H1 (cell line): ENCODE measurements around the gene DVL1. TPM values are rescaled to one million over a fixed set of nuclear protein-coding genes. Genes with fewer than 3 reads are reported as not detected.

Experiments used
- CTCF ChIA-PET: fragments of 300-600 bp; sonication (Branson Sonifier 250); formaldehyde crosslinking; loops from one replicate; lab custom pipeline; 2021; ENCODE audit not compliant: partially characterized antibody; lab: Charles Lee
- POLR2A ChIA-PET: fragments of 300-600 bp; sonication (Branson Sonifier 250); formaldehyde crosslinking; loops from one replicate; lab custom pipeline; 2021; ENCODE audit warnings: inconsistent platforms; ENCODE audit not compliant: partially characterized antibody; lab: Charles Lee
- DNase-seq, 2 experiments: peaks; one replicate each; pipeline versions ENCODE4 v3.0.0 to v3.0.0-alpha.2; 2010 to 2022; ENCODE audit warnings: low spot score in 2 of 2, low read depth in 1 of 2, mixed read lengths in 1 of 2
- FAIRE-seq: peaks from 2 replicates; lab custom pipeline; 2011; peaks lifted over from hg19 to GRCh38; lab: Jason Lieb, UNC
- H2AFZ ChIP-seq: 2 replicates; pipeline ENCODE4 v1.8.1; 2012; ENCODE audit warnings: low read length, inconsistent platforms
- H2AK5ac ChIP-seq: 2 replicates; pipeline ENCODE4 v1.6.1; 2013; ENCODE audit warnings: low read depth, low read length
- H2BK120ac ChIP-seq: replicated peaks from 2 replicates; pipeline ENCODE3; 2013; ENCODE audit warnings: low read depth, low read length, inconsistent platforms
- H2BK12ac ChIP-seq: 2 replicates; pipeline ENCODE4 v1.6.1; 2013; ENCODE audit warnings: low read depth, low read length
- H2BK15ac ChIP-seq: 2 replicates; pipeline ENCODE4 v1.6.1; 2013; ENCODE audit warnings: low read length
- H2BK20ac ChIP-seq: 2 replicates; pipeline ENCODE4 v1.6.1; 2013; ENCODE audit warnings: low read length
- H2BK5ac ChIP-seq: 2 replicates; pipeline ENCODE4 v1.6.1; 2013; ENCODE audit warnings: low read depth, low read length
- H3K14ac ChIP-seq: 2 replicates; pipeline ENCODE4 v1.6.1; 2013; ENCODE audit warnings: inconsistent platforms; ENCODE audit not compliant: insufficient read length
- H3K18ac ChIP-seq: 2 replicates; pipeline ENCODE4 v1.6.1; 2013; ENCODE audit warnings: low read length; ENCODE audit errors: extremely low read depth
- H3K23ac ChIP-seq: 2 replicates; pipeline ENCODE4 v1.6.1; 2013; ENCODE audit warnings: inconsistent platforms; ENCODE audit not compliant: insufficient read length
- H3K23me2 ChIP-seq: 2 replicates; pipeline ENCODE4 v1.6.1; 2013; ENCODE audit warnings: low read depth, low read length
- H3K27ac ChIP-seq: 2 replicates; pipeline ENCODE4 v1.6.1; 2011; ENCODE audit warnings: low read depth, low read length, inconsistent platforms
- H3K27me3 ChIP-seq, 4 experiments: replicated peaks in 1 of 4; 1 replicate in 1 of 4; 2 replicates in 3 of 4; pipeline versions ENCODE4 v1.6.1 to v1.8.1; 2011 to 2013; ENCODE audit warnings: low read length in 3 of 4, mild to moderate bottlenecking in 3 of 4, inconsistent platforms in 2 of 4, mixed read lengths in 2 of 4, moderate library complexity in 1 of 4; ENCODE audit not compliant: control insufficient read depth in 3 of 4, insufficient read depth in 3 of 4; ENCODE audit errors: extremely low read depth in 1 of 4
- H3K36me3 ChIP-seq, 4 experiments: 2 replicates each; pipeline versions ENCODE4 v1.6.1 to v1.8.1; 2011 to 2013; ENCODE audit warnings: mild to moderate bottlenecking in 4 of 4, low read length in 3 of 4, moderate library complexity in 2 of 4, control low read depth in 1 of 4, inconsistent platforms in 1 of 4; ENCODE audit not compliant: insufficient read depth in 4 of 4, control insufficient read depth in 2 of 4
- H3K4ac ChIP-seq: replicated peaks from 2 replicates; pipeline ENCODE3; 2013; ENCODE audit warnings: low read length, low read depth, mixed read lengths, inconsistent platforms; ENCODE audit not compliant: insufficient read length
- H3K4me1 ChIP-seq, 4 experiments: replicated peaks in 1 of 4; 1 replicate in 1 of 4; 2 replicates in 3 of 4; pipeline versions ENCODE4 v1.6.1 to v1.8.1; 2011 to 2013; ENCODE audit warnings: low read length in 3 of 4, inconsistent platforms in 2 of 4, mixed read lengths in 1 of 4; ENCODE audit not compliant: insufficient read depth in 4 of 4, control insufficient read depth in 3 of 4
- H3K4me2 ChIP-seq, 2 experiments: 2 replicates each; pipeline versions ENCODE4 v1.6.1 to v1.8.1; 2011 to 2013; ENCODE audit warnings: low read depth in 2 of 2, low read length in 2 of 2, control low read depth in 1 of 2, inconsistent platforms in 1 of 2, mild to moderate bottlenecking in 1 of 2; ENCODE audit not compliant: insufficient read depth in 1 of 2
- H3K4me3 ChIP-seq, 4 experiments: fragments of 200-600, 300-600 bp in 1 of 4; sonication (generic), shearing (Covaris generic), sonication (Bioruptor Twin) in 1 of 4; 2 replicates each; pipeline versions ENCODE4 v1.5.1 to v1.8.1; 2011 to 2016; ENCODE audit warnings: low read length in 4 of 4, low read depth in 3 of 4, control low read depth in 2 of 4, inconsistent platforms in 2 of 4, mild to moderate bottlenecking in 2 of 4, mixed read lengths in 1 of 4, moderate library complexity in 1 of 4; ENCODE audit not compliant: insufficient read depth in 2 of 4; ENCODE audit errors: extremely low read depth in 1 of 4
- H3K56ac ChIP-seq: replicated peaks from 2 replicates; pipeline ENCODE3; 2013; ENCODE audit warnings: low read depth, mild to moderate bottlenecking, mixed read lengths, low read length, inconsistent platforms; ENCODE audit not compliant: insufficient read length
- H3K79me1 ChIP-seq: 2 replicates; pipeline ENCODE4 v1.6.1; 2013; ENCODE audit warnings: low read depth, low read length, control low read depth
- H3K79me2 ChIP-seq, 2 experiments: 2 replicates each; pipeline versions ENCODE4 v1.6.1 to v1.8.1; 2012 to 2013; ENCODE audit warnings: low read length in 2 of 2, mild to moderate bottlenecking in 2 of 2, inconsistent platforms in 1 of 2; ENCODE audit not compliant: insufficient read depth in 2 of 2, control insufficient read depth in 1 of 2
- H3K9ac ChIP-seq, 4 experiments: replicated peaks in 1 of 4; 1 replicate in 1 of 4; 2 replicates in 3 of 4; pipeline versions ENCODE4 v1.6.1 to v1.8.1; 2011 to 2013; ENCODE audit warnings: low read depth in 3 of 4, low read length in 3 of 4, control low read depth in 2 of 4, mild to moderate bottlenecking in 2 of 4, moderate library complexity in 2 of 4, inconsistent platforms in 1 of 4; ENCODE audit errors: extremely low read depth in 1 of 4
- H3K9me3 ChIP-seq, 2 experiments: 2 replicates each; pipeline versions ENCODE4 v1.6.1 to v1.8.1; 2012 to 2013; ENCODE audit warnings: mild to moderate bottlenecking in 2 of 2, moderate library complexity in 2 of 2, control low read depth in 1 of 2, inconsistent platforms in 1 of 2, low read depth in 1 of 2, low read length in 1 of 2, mixed read lengths in 1 of 2; ENCODE audit not compliant: insufficient read depth in 2 of 2
- H4K20me1 ChIP-seq, 2 experiments: replicated peaks in 1 of 2; 2 replicates each; pipeline versions ENCODE3 to v1.8.1; 2011 to 2013; ENCODE audit warnings: inconsistent platforms in 2 of 2, low read length in 2 of 2, mild to moderate bottlenecking in 1 of 2; ENCODE audit not compliant: insufficient read depth in 2 of 2, control insufficient read depth in 1 of 2
- H4K5ac ChIP-seq: 2 replicates; pipeline ENCODE4 v1.6.1; 2013; ENCODE audit warnings: low read length, low read depth, mixed read lengths, inconsistent platforms; ENCODE audit not compliant: insufficient read length
- H4K8ac ChIP-seq: 2 replicates; pipeline ENCODE4 v1.8.0; 2013; ENCODE audit warnings: mild to moderate bottlenecking, moderate library complexity, low read length, inconsistent platforms; ENCODE audit not compliant: insufficient read depth; ENCODE audit errors: extremely low read depth
- H4K91ac ChIP-seq: replicated peaks from 2 replicates; pipeline ENCODE3; 2013; ENCODE audit warnings: low read length, mixed read lengths, inconsistent platforms; ENCODE audit not compliant: insufficient read length
- ATF2 ChIP-seq: IDR thresholded peaks from 2 replicates; pipeline ENCODE4 v1.6.1; 2012; ENCODE audit warnings: low read length, inconsistent platforms
- BCL11A ChIP-seq, 2 experiments: IDR thresholded peaks; one replicate each; pipeline ENCODE4 v1.6.1; 2011; ENCODE audit warnings: low read depth in 2 of 2, low read length in 2 of 2, mild to moderate bottlenecking in 2 of 2
- CBX8 ChIP-seq: fragments of 300-800, 300-1000 bp; sonication (generic); IDR thresholded peaks from 2 replicates; pipeline ENCODE4 v1.7.1; 2016; ENCODE audit warnings: low read depth, low read length, borderline replicate concordance
- FOSL1 ChIP-seq: IDR thresholded peaks from 2 replicates; pipeline ENCODE4 v1.6.1; 2011; ENCODE audit warnings: mild to moderate bottlenecking, low read depth, low read length, moderate library complexity; ENCODE audit not compliant: insufficient read depth
- HDAC2 ChIP-seq, 2 experiments: fragments of 300-600 bp in 1 of 2; sonication (generic) in 1 of 2; IDR thresholded peaks; 2 replicates each; pipeline ENCODE4 v1.6.1; 2011 to 2012; ENCODE audit warnings: low read depth in 2 of 2, low read length in 2 of 2, mild to moderate bottlenecking in 2 of 2, moderate library complexity in 2 of 2, borderline replicate concordance in 1 of 2, inconsistent platforms in 1 of 2
- JUN ChIP-seq: IDR thresholded peaks from 2 replicates; pipeline ENCODE4 v1.6.1; 2011; ENCODE audit warnings: low read depth, mild to moderate bottlenecking, improper control_type of control experiment, low read length
- JUND ChIP-seq: IDR thresholded peaks from 2 replicates; pipeline ENCODE4 v1.6.1; 2011; ENCODE audit warnings: mild to moderate bottlenecking, improper control_type of control experiment, low read length
- NANOG ChIP-seq: IDR thresholded peaks from 2 replicates; pipeline ENCODE4 v1.6.1; 2011; ENCODE audit warnings: low read length, low read depth, mild to moderate bottlenecking, inconsistent platforms; ENCODE audit not compliant: insufficient read depth, poor library complexity, severe bottlenecking
- PHF8 ChIP-seq: fragments of 200-600 bp; sonication (generic); conservative IDR thresholded peaks from 2 replicates; pipeline ENCODE4 v1.7.1; 2012; ENCODE audit warnings: low read depth, mild to moderate bottlenecking, inconsistent platforms, low read length, moderate library complexity
- RAD21 ChIP-seq, 2 experiments: IDR thresholded peaks in 1 of 2; conservative IDR thresholded peaks in 1 of 2; 2 replicates each; pipeline ENCODE4 v1.6.1; 2011; ENCODE audit warnings: low read depth in 2 of 2, low read length in 2 of 2, improper control_type of control experiment in 1 of 2, inconsistent platforms in 1 of 2, mild to moderate bottlenecking in 1 of 2, moderate library complexity in 1 of 2
- TAF7 ChIP-seq: optimal IDR thresholded peaks from 2 replicates; pipeline ENCODE3; 2011; ENCODE audit warnings: low read depth, mild to moderate bottlenecking, inconsistent platforms, low read length, moderate library complexity, borderline replicate concordance
- WGBS, 2 experiments: shearing (Covaris generic) in 1 of 2; methylation state at CpG; one replicate each; pipeline versions ENCODE4 v1.1.6 to v1.1.7; 2013 to 2015; ENCODE audit warnings: low lambda C conversion rate in 2 of 2, mixed read lengths in 2 of 2, inconsistent platforms in 1 of 2, low coverage in 1 of 2, missing lambda C conversion rate in 1 of 2; ENCODE audit not compliant: insufficient replicate concordance in 2 of 2, insufficient coverage in 1 of 2, insufficient read length in 1 of 2; ENCODE audit errors: extremely low coverage in 1 of 2, missing lambda C conversion rate in 1 of 2; 5-methylcytosine and 5-hydroxymethylcytosine counted together
- polyA plus RNA-seq, 7 experiments: library from polyadenylated mRNA; depleted of rRNA in 3 of 7; stranded (reverse) in 5 of 7; unstranded in 2 of 7; fragments of >200 nt in 5 of 7; fragments of 200-250 nt in 2 of 7; gene quantifications; 1 replicate in 5 of 7; 2 replicates in 1 of 7; 4 replicates in 1 of 7; pipeline versions ENCODE4 v1.2.1 to v1.2.3, GENCODE V29; 2011 to 2013; ENCODE audit warnings: missing spikeins in 2 of 7, mixed read lengths in 2 of 7
- total RNA-seq: library from RNA; stranded (reverse); fragmentation: NEBNext Ultra II Directional; extraction: Animal tissue kit (Norgen Biotek cat#: 25700); gene quantifications from 2 replicates; pipeline ENCODE4 v1.2.1, GENCODE V29; 2021

Gene DVL1
- total and polyA plus RNA-seq, 2 of the 8 experiments (the other 6 are each of a cell fraction or from before 2014, with no cell fraction given), result 39.4 to 58.9 TPM

GRCh38 chr1:1340185-1340584 is 9.0 kb downstream of the DVL1 start:
- peaks cover 0 to 5% of the 10 kb centered on the region in 2 experiments; a peak in 1 of 4 replicates for H3K9me3 ChIP-seq
- H3K4ac ChIP-seq, result no peak overlapping the region
- H2BK15ac ChIP-seq, result no peak overlapping the region
- ChIA-PET POLR2A (no interaction called here), CTCF (interaction anchor here (0.9 kb wide), 1 partner anchor 29 kb away, joined by 3 read pairs; no protein-coding TSS in a partner anchor)
- peaks cover 19 to 37% of the 10 kb centered on the region in 2 experiments for H4K20me1 ChIP-seq
- H3K27me3 ChIP-seq, result no peaks in the 10 kb centered on the region; a peak in 1 of 7 replicates
- H3K18ac ChIP-seq, result no peak overlapping the region
- no peak for FAIRE-seq
- no peak for DNase-seq
- no peak overlapping the region for H3K56ac ChIP-seq
- H3K79me1 ChIP-seq, result peaks cover 11% of the 10 kb centered on the region
- no peak overlapping the region for H2BK20ac ChIP-seq
- no peak overlapping the region for H3K9ac ChIP-seq
- no peak overlapping the region for H3K23ac ChIP-seq
- H4K5ac ChIP-seq, result no peak overlapping the region
- no peak overlapping the region for H2AFZ ChIP-seq
- H2BK5ac ChIP-seq, result no peak overlapping the region
- peaks cover 2 to 44% (median 15%) of the 10 kb centered on the region in 4 experiments; a peak in 7 of 8 replicates for H3K36me3 ChIP-seq
- H2BK120ac ChIP-seq, result no peak overlapping the region
- no peak overlapping the region for H3K14ac ChIP-seq
- no peaks in the 10 kb centered on the region; a peak in 1 of 4 replicates for H3K79me2 ChIP-seq
- no peak overlapping the region for H3K4me2 ChIP-seq
- H3K27ac ChIP-seq, result no peak overlapping the region; the same call in 1 of the 2 replicates
- H4K8ac ChIP-seq, result no peak overlapping the region
- H3K4me3 ChIP-seq, result no peak overlapping the region
- H3K23me2 ChIP-seq, result no peaks in the 10 kb centered on the region; the same call in 1 of the 2 replicates
- no peaks in the 10 kb centered on the region; a peak in 1 of 7 replicates for H3K4me1 ChIP-seq
- WGBS, 2 experiments, result 94% methylated on average over 17 of the region's 23 CpGs; no CpG with 5 or more reads in 1 of the 2 experiments
- H2AK5ac ChIP-seq, result no peak overlapping the region
- H4K91ac ChIP-seq, result no peak overlapping the region
- H2BK12ac ChIP-seq, result no peak overlapping the region
- no peak for TF ChIP-seq NANOG
- TF ChIP-seq HDAC2 (IDR thresholded peaks at IDR 0.05; ENCODE audit: borderline replicate concordance in 1 of 2, low read depth in 2 of 2, low read length in 2 of 2), result no peak
- TF ChIP-seq FOSL1, result no peak
- TF ChIP-seq PHF8, result no peak
- TF ChIP-seq JUND, result no peak
- TF ChIP-seq TAF7, result no peak
- no peak for TF ChIP-seq BCL11A (IDR thresholded peaks at IDR 0.05; ENCODE audit: low read depth in 2 of 2, low read length in 2 of 2)
- TF ChIP-seq ATF2, result no peak
- no peak for TF ChIP-seq RAD21 (IDR thresholded peaks at IDR 0.05 in 1 of 2, conservative IDR thresholded peaks at IDR 0.05 in 1 of 2; ENCODE audit: low read depth in 2 of 2, low read length in 2 of 2)
- TF ChIP-seq CBX8, result no peak
- no peak for TF ChIP-seq JUN
